Mammary epithelial cell (primary cell): ENCODE data around the gene RAB10.

Source experiments
- EZH2 ChIP-seq: IDR thresholded peaks from 2 replicates; pipeline ENCODE4 v1.6.1; 2012; ENCODE audit warnings: low read length, inconsistent platforms, borderline replicate concordance
- TF ChIP-seq, protein P1 (sequence below), 2 donors: IDR thresholded peaks in 1 of 2; conservative IDR thresholded peaks in 1 of 2; 2 replicates each; pipeline ENCODE4 v1.5.1; 2011 to 2012; ENCODE audit warnings: inconsistent platforms in 2 of 2, low read length in 2 of 2, mild to moderate bottlenecking in 2 of 2, control low read depth in 1 of 2, low read depth in 1 of 2; ENCODE audit not compliant: insufficient read depth in 1 of 2; ENCODE audit errors: extremely low read depth in 1 of 2

GRCh38 chr2:26054598-26055348 lies 20.9 kb downstream of the RAB10 start:
- no peak for TF ChIP-seq EZH2
- TF ChIP-seq, protein P1, sequence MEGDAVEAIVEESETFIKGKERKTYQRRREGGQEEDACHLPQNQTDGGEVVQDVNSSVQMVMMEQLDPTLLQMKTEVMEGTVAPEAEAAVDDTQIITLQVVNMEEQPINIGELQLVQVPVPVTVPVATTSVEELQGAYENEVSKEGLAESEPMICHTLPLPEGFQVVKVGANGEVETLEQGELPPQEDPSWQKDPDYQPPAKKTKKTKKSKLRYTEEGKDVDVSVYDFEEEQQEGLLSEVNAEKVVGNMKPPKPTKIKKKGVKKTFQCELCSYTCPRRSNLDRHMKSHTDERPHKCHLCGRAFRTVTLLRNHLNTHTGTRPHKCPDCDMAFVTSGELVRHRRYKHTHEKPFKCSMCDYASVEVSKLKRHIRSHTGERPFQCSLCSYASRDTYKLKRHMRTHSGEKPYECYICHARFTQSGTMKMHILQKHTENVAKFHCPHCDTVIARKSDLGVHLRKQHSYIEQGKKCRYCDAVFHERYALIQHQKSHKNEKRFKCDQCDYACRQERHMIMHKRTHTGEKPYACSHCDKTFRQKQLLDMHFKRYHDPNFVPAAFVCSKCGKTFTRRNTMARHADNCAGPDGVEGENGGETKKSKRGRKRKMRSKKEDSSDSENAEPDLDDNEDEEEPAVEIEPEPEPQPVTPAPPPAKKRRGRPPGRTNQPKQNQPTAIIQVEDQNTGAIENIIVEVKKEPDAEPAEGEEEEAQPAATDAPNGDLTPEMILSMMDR (conservative IDR thresholded peaks at IDR 0.05 in 1 of 2, IDR thresholded peaks at IDR 0.05 in 1 of 2; ENCODE audit: extremely low read depth in 1 of 2, insufficient read depth in 1 of 2, low read depth in 1 of 2, low read length in 2 of 2), result no peak
